Endothelial cell of umbilical vein (primary cell): ENCODE measurements around the gene ATP6V1B1. TPM values are rescaled to one million over a fixed set of nuclear protein-coding genes. Genes with fewer than 3 reads are reported as not detected.

Experiments used
- BruUV-seq: library from RNA; stranded (reverse); fragments of 400-500 nt; replicated peaks from 2 replicates; lab custom pipeline; 2021; lab: Mats Ljungman, UMichigan
- CTCF ChIA-PET: fragments of 300-600, 350-600 bp; sonication (Branson Sonifier 250); formaldehyde crosslinking; loops from one replicate; lab custom pipeline; 2021; ENCODE audit warnings: antibody characterized with exemption, inconsistent platforms; lab: Charles Lee
- POLR2A ChIA-PET: fragments of 300-600, 350-600 bp; sonication (Branson Sonifier 250); formaldehyde crosslinking; loops from one replicate; lab custom pipeline; 2021; ENCODE audit warnings: antibody characterized with exemption, inconsistent platforms; lab: Charles Lee
- DNase-seq: peaks from one replicate; pipeline ENCODE4 v3.0.0-alpha.2; 2011; ENCODE audit warnings: low read depth, low spot score
- FAIRE-seq: peaks from 2 replicates; lab custom pipeline; 2011; peaks lifted over from hg19 to GRCh38; lab: Jason Lieb, UNC
- H2AFZ ChIP-seq: 2 replicates; pipeline ENCODE4 v1.6.0; 2012; ENCODE audit warnings: low read depth, low read length, control low read depth, inconsistent platforms
- H3K27ac ChIP-seq: 2 replicates; pipeline ENCODE4 v1.5.1; 2011; ENCODE audit warnings: low read depth, mild to moderate bottlenecking, control low read depth, low read length, moderate library complexity; ENCODE audit not compliant: insufficient read depth
- H3K27me3 ChIP-seq, 2 experiments: 2 replicates each; pipeline versions ENCODE4 v1.6.0 to v1.6.1; 2011; ENCODE audit warnings: low read length in 2 of 2, mixed read lengths in 1 of 2; ENCODE audit not compliant: control insufficient read depth in 2 of 2, insufficient read depth in 2 of 2
- H3K36me3 ChIP-seq, 2 experiments: 2 replicates in 1 of 2; 3 replicates in 1 of 2; pipeline ENCODE4 v1.5.1; 2011; ENCODE audit warnings: low read length in 2 of 2, mild to moderate bottlenecking in 1 of 2, moderate library complexity in 1 of 2; ENCODE audit not compliant: control insufficient read depth in 2 of 2, insufficient read depth in 2 of 2; ENCODE audit errors: extremely low read depth in 1 of 2
- H3K4me1 ChIP-seq: 3 replicates; pipeline ENCODE4 v1.5.1; 2011; ENCODE audit warnings: mild to moderate bottlenecking, low read length; ENCODE audit not compliant: control insufficient read depth, insufficient read depth; ENCODE audit errors: extremely low read depth
- H3K4me2 ChIP-seq: 2 replicates; pipeline ENCODE4 v1.6.1; 2011; ENCODE audit warnings: low read length, control low read depth, mixed read lengths; ENCODE audit not compliant: insufficient read depth
- H3K4me3 ChIP-seq, 3 experiments: fragments of 200-600 bp in 1 of 3; sonication (generic), shearing (Covaris generic) in 1 of 3; replicated peaks in 1 of 3; 2 replicates each; pipeline ENCODE4 v1.5.1; 2011 to 2016; ENCODE audit warnings: control low read depth in 3 of 3, low read length in 3 of 3, mild to moderate bottlenecking in 2 of 3, inconsistent platforms in 1 of 3, low read depth in 1 of 3, moderate library complexity in 1 of 3; ENCODE audit not compliant: insufficient read depth in 1 of 3
- H3K79me2 ChIP-seq: 2 replicates; pipeline ENCODE4 v1.6.0; 2012; ENCODE audit warnings: low read length, inconsistent platforms; ENCODE audit not compliant: control insufficient read depth, insufficient read depth
- H3K9ac ChIP-seq: replicated peaks from 2 replicates; pipeline ENCODE3; 2011; ENCODE audit warnings: low read length, control low read depth; ENCODE audit not compliant: insufficient read depth; ENCODE audit errors: extremely low read depth
- H3K9me1 ChIP-seq: replicated peaks from 3 replicates; pipeline ENCODE4 v1.6.0; 2011; ENCODE audit warnings: mild to moderate bottlenecking, low read length; ENCODE audit not compliant: control insufficient read depth, insufficient read depth; ENCODE audit errors: extremely low read depth
- H3K9me3 ChIP-seq: replicated peaks from 2 replicates; pipeline ENCODE4 v1.5.1; 2012; ENCODE audit warnings: low read length, inconsistent platforms; ENCODE audit not compliant: control insufficient read depth, insufficient read depth
- H4K20me1 ChIP-seq: replicated peaks from 2 replicates; pipeline ENCODE3; 2011; ENCODE audit warnings: mild to moderate bottlenecking, low read length; ENCODE audit not compliant: control insufficient read depth, insufficient read depth; ENCODE audit errors: extremely low read depth
- EZH2 ChIP-seq: IDR thresholded peaks from 2 replicates; pipeline ENCODE4 v1.6.1; 2012; ENCODE audit warnings: borderline replicate concordance, low read depth, mild to moderate bottlenecking, moderate library complexity, low read length, inconsistent platforms; ENCODE audit not compliant: severe bottlenecking
- FOS ChIP-seq: IDR thresholded peaks from 2 replicates; pipeline ENCODE4 v1.6.1; 2011; ENCODE audit warnings: mild to moderate bottlenecking, low read length, moderate library complexity, borderline replicate concordance; ENCODE audit not compliant: insufficient read depth
- GATA2 ChIP-seq: IDR thresholded peaks from 2 replicates; pipeline ENCODE4 v1.7.0; 2011; ENCODE audit warnings: low read depth, mild to moderate bottlenecking, moderate library complexity, mixed read lengths, low read length; ENCODE audit not compliant: insufficient read length, insufficient read depth
- JUN ChIP-seq: IDR thresholded peaks from 2 replicates; pipeline ENCODE4 v1.6.1; 2011; ENCODE audit warnings: borderline replicate concordance, low read depth; ENCODE audit not compliant: insufficient read length, insufficient read depth
- MYC ChIP-seq: IDR thresholded peaks from one replicate; pipeline ENCODE4 v1.6.1; 2011; ENCODE audit warnings: mild to moderate bottlenecking, low read depth, low read length
- POLR2A ChIP-seq: IDR thresholded peaks from 2 replicates; pipeline ENCODE4 v1.6.1; 2012; ENCODE audit warnings: low read depth, mild to moderate bottlenecking, control low read depth, low read length
- POLR2AphosphoS5 ChIP-seq: IDR thresholded peaks from 2 replicates; pipeline ENCODE4 v1.6.1; 2012; ENCODE audit warnings: low read depth, mild to moderate bottlenecking, control low read depth, low read length, moderate library complexity; ENCODE audit not compliant: insufficient read depth
- dilution Hi-C: fragments of 300-500 bp; cut with MboI; formaldehyde crosslinking; loops from one replicate; pipeline ENCODE4 v1.15.0; 2019; ENCODE audit warnings: low sequenced_read_pairs; ENCODE audit not compliant: extremely low pct_ligation_motif_present
- intact Hi-C: fragments of 100-400 bp; cut with micrococcal nuclease; formaldehyde crosslinking; loops from one replicate; pipeline ENCODE4 v1.10.0; 2022
- polyA plus RNA-seq, 4 experiments: library from polyadenylated mRNA; depleted of rRNA in 3 of 4; stranded (reverse) in 3 of 4; unstranded in 1 of 4; fragments of >200 nt; gene quantifications; 2 replicates each; pipeline versions ENCODE4 v1.2.1 to v1.2.3, GENCODE V29; 2011 to 2012; ENCODE audit warnings: missing spikeins in 1 of 4
- total RNA-seq: library from RNA; stranded (reverse); gene quantifications from 2 replicates; pipeline ENCODE4 v1.2.3, GENCODE V29; 2021
- TF ChIP-seq, protein P1 (sequence below): IDR thresholded peaks from 2 replicates; pipeline ENCODE4 v1.6.1; 2011; ENCODE audit not compliant: insufficient read depth, insufficient read length
- TF ChIP-seq, protein P2 (sequence below), 2 donors: IDR thresholded peaks; 1 replicate in 1 of 2; 2 replicates in 1 of 2; pipeline ENCODE4 v1.5.1; 2011; ENCODE audit warnings: low read length in 2 of 2, mild to moderate bottlenecking in 2 of 2, moderate library complexity in 2 of 2, control low read depth in 1 of 2, inconsistent platforms in 1 of 2, low read depth in 1 of 2; ENCODE audit not compliant: insufficient read depth in 1 of 2; ENCODE audit errors: extremely low read depth in 1 of 2

The ATP6V1B1 gene
- total and polyA plus RNA-seq, 2 donors (not counting 3 experiments of a cell fraction or from before 2014, with no cell fraction given) = 0.77 TPM; not detected in 1

DNA sequence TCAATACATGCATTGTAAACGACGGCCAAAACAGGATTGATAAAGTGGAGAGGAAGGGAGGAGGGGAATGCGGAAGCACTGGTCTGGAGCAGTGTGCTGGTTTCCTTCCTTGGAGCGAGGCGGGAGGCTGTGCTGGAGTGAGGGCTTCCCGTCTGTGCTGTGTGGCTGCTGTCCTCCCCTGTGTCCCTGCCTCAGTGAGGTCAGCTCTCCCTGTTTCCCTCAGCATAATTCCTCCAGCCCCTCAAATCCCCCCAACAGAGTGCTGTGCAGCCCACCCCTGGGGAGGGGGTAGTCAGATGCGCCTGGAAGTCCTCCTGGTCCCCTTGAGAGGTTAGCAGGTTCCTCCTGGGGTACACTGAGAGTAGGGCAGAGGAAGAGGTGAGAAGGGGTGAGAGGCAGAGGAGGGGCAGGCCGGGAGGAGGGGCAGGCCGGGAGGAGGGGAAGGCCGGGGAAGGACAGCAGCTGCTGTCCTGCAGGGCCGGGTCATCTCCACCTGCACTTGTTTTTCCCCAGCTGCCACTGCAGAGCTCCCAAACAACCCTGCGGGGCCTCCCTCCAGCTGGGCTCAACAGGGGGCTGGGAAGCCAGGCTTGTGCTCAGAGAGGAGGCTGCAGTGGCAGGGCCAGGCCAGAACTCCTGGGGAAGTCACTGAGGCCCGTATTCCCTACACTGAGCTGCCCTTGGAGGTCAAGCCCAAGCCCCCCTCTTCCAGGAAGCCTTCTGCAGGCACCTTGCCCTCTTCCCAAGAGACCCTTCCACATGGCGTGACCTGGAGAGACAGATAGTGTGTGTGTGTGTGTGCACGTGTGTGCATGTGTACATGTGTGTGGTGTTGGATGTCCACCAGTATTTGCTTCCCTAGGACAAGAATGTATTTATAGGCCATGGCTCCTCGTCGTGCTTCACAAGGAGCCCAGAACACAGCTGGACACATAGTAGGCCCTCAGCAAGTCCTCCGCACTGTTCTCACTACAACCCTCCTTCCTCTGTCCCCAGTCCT is 13.2 kb upstream of the ATP6V1B1 start:
- intact Hi-C loops (loop anchor here (1.0 kb wide), 1 partner anchor 25 kb away; no protein-coding TSS in a partner anchor), dilution Hi-C loops (no loop called here)
- no peaks in the 10 kb centered on the region for H3K36me3 ChIP-seq
- peaks cover 16% of the 10 kb centered on the region for H3K4me1 ChIP-seq
- peak overlapping the region in 1 of 3 experiments; percentile 33 for H3K4me3 ChIP-seq
- peak overlapping the region; percentile 62 for H3K4me2 ChIP-seq
- H3K9me3 ChIP-seq = no peaks in the 10 kb centered on the region
- no TSS peak for BruUV-seq
- no peak for DNase-seq
- no peaks in the 10 kb centered on the region for H3K79me2 ChIP-seq
- no peaks in the 10 kb centered on the region for H3K9me1 ChIP-seq
- no peak overlapping the region for H3K9ac ChIP-seq
- H3K27me3 ChIP-seq = peaks cover 6 to 8% of the 10 kb centered on the region in 2 experiments
- peak overlapping the region; percentile 38 for H2AFZ ChIP-seq
- CTCF ChIA-PET = interaction anchor here (0.7 to 3.4 kb wide), 8 partner anchors 10 to 133 kb away, joined by 3 to 71 read pairs (median 6); no protein-coding TSS in a partner anchor
- POLR2A ChIA-PET = interaction anchor here (0.6 kb wide), 1 partner anchor 14 kb away, joined by 3 read pairs; no protein-coding TSS in a partner anchor
- TF ChIP-seq POLR2A = no peak
- no peak for TF ChIP-seq FOS
- TF ChIP-seq, protein P1, sequence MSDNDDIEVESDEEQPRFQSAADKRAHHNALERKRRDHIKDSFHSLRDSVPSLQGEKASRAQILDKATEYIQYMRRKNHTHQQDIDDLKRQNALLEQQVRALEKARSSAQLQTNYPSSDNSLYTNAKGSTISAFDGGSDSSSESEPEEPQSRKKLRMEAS = no peak
- no peak for TF ChIP-seq GATA2
- no peak for TF ChIP-seq MYC
- TF ChIP-seq, protein P2, sequence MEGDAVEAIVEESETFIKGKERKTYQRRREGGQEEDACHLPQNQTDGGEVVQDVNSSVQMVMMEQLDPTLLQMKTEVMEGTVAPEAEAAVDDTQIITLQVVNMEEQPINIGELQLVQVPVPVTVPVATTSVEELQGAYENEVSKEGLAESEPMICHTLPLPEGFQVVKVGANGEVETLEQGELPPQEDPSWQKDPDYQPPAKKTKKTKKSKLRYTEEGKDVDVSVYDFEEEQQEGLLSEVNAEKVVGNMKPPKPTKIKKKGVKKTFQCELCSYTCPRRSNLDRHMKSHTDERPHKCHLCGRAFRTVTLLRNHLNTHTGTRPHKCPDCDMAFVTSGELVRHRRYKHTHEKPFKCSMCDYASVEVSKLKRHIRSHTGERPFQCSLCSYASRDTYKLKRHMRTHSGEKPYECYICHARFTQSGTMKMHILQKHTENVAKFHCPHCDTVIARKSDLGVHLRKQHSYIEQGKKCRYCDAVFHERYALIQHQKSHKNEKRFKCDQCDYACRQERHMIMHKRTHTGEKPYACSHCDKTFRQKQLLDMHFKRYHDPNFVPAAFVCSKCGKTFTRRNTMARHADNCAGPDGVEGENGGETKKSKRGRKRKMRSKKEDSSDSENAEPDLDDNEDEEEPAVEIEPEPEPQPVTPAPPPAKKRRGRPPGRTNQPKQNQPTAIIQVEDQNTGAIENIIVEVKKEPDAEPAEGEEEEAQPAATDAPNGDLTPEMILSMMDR (IDR thresholded peaks at IDR 0.05; ENCODE audit: extremely low read depth in 1 of 2, insufficient read depth in 1 of 2, low read depth in 1 of 2, low read length in 2 of 2) = no peak
- no peak for TF ChIP-seq JUN
- TF ChIP-seq POLR2AphosphoS5 = no peak
- TF ChIP-seq EZH2 = no peak
- FAIRE-seq = no peak
- H3K27ac ChIP-seq = peak overlapping the region; percentile 21
- H4K20me1 ChIP-seq = no peaks in the 10 kb centered on the region
